Measurements from ENCODE around the gene PDLIM7. TPM values are rescaled to one million over a fixed set of nuclear protein-coding genes. Genes with fewer than 3 reads are reported as not detected.
"Not testable (repeated sequence)": the region's sequence is repeated elsewhere in the genome, so short reads cannot be mapped to it uniquely, and the experiment has no call there.

The PDLIM7 gene
- total RNA-seq, 2 donors from 2014 or later, result 196 to 241 TPM

DNA sequence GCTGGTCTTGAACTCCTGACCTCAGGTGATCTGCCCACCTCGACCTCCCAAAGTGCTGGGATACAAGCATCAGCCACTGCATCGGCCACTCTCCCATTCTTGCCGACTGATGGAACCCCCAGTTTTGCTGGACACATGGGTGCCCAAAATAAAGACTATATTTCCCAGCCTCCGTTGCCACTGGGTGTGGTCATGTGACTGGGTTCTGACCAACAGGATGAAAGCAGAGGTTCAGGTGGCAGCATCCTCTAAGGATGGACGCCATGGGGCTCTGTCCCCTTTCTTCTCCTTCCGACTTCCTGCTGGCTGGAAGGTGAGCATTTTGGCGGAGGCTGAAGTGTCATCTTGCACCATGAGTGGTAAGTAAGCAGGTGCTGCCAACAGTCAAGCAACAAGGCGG is 10.3 kb downstream of the PDLIM7 start:
- no peak overlapping the region for H3K27ac ChIP-seq (ENCODE audit: low read depth, low read length)
- no peaks in the 10 kb centered on the region for H3K9me3 ChIP-seq (ENCODE audit: control insufficient read depth, low read length)
- Mint-ChIP-seq H3K9me3 (no peaks in the 10 kb centered on the region), H3K27ac (no peak overlapping the region), H3K4me3 (no peak overlapping the region), H3K4me1 (peaks cover 4% of the 10 kb centered on the region), H3K36me3 (ENCODE audit: low read depth) (peaks cover 73% of the 10 kb centered on the region), H3K27me3 (ENCODE audit: insufficient read depth) (no peaks in the 10 kb centered on the region)
- H3K27me3 ChIP-seq (ENCODE audit: control insufficient read depth, insufficient read depth, low read length, poor library complexity, severe bottlenecking), result no peaks in the 10 kb centered on the region
- TF ChIP-seq, protein P1, sequence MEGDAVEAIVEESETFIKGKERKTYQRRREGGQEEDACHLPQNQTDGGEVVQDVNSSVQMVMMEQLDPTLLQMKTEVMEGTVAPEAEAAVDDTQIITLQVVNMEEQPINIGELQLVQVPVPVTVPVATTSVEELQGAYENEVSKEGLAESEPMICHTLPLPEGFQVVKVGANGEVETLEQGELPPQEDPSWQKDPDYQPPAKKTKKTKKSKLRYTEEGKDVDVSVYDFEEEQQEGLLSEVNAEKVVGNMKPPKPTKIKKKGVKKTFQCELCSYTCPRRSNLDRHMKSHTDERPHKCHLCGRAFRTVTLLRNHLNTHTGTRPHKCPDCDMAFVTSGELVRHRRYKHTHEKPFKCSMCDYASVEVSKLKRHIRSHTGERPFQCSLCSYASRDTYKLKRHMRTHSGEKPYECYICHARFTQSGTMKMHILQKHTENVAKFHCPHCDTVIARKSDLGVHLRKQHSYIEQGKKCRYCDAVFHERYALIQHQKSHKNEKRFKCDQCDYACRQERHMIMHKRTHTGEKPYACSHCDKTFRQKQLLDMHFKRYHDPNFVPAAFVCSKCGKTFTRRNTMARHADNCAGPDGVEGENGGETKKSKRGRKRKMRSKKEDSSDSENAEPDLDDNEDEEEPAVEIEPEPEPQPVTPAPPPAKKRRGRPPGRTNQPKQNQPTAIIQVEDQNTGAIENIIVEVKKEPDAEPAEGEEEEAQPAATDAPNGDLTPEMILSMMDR (conservative IDR thresholded peaks at IDR 0.05), result no peak
- WGBS, 2 experiments (ENCODE audit: insufficient coverage in 1 of 2, insufficient read length in 1 of 2), result 96 to 100% methylated on average over 5 to 8 of the region's 8 CpGs
- no peak overlapping the region for H3K4me3 ChIP-seq (ENCODE audit: low read length)
- peaks cover 86% of the 10 kb centered on the region for H3K36me3 ChIP-seq (ENCODE audit: control insufficient read depth, insufficient read depth, low read length)
- no peak overlapping the region for H3K9ac ChIP-seq (ENCODE audit: extremely low read depth, low read length, poor library complexity, severe bottlenecking)
- no peaks in the 10 kb centered on the region for H3K4me1 ChIP-seq (ENCODE audit: control insufficient read depth, insufficient read depth, low read length)
- no peak for DNase-seq

DNA sequence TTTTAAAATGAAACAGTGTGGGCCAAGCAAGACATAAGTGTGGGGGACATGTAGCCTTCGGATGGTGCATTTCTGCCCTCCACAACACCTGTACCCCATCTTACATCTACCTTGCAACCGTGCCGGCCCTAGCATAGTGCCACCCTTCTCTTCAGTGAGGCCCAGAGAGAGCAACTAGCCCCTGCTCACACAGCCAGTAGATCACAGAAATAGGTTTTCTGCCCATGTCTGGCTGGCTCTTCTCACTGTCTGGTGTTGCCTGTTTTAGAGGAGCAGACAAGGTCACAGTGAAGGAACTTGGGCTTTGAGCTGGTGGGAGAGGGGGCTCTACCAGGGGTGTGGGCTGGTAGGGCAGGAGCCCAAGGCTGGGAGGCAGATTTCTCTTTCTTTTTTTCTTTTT is 11.1 kb downstream of the PDLIM7 start:
- Histone ChIP-seq H3K4me1 (ENCODE audit: control insufficient read depth, insufficient read depth, low read length) (no peaks in the 10 kb centered on the region), H3K9ac (ENCODE audit: extremely low read depth, low read length, poor library complexity, severe bottlenecking) (no peak overlapping the region), H3K36me3 (ENCODE audit: control insufficient read depth, insufficient read depth, low read length) (peaks cover 92% of the 10 kb centered on the region), H3K4me3 (ENCODE audit: low read length) (no peak overlapping the region), H3K27me3 (ENCODE audit: control insufficient read depth, insufficient read depth, low read length, poor library complexity, severe bottlenecking) (no peaks in the 10 kb centered on the region), H3K27ac (ENCODE audit: low read depth, low read length) (no peak overlapping the region), H3K9me3 (ENCODE audit: control insufficient read depth, low read length) (no peaks in the 10 kb centered on the region)
- no peaks in the 10 kb centered on the region for H3K9me3 Mint-ChIP-seq
- TF ChIP-seq, protein P1 (conservative IDR thresholded peaks at IDR 0.05), result no peak
- H3K27ac Mint-ChIP-seq, result no peak overlapping the region
- no peak overlapping the region for H3K4me3 Mint-ChIP-seq
- no peak for DNase-seq
- peaks cover 2% of the 10 kb centered on the region for H3K4me1 Mint-ChIP-seq
- peaks cover 77% of the 10 kb centered on the region for H3K36me3 Mint-ChIP-seq (ENCODE audit: low read depth)
- 94 to 100% methylated on average over 1 to 3 of the region's 3 CpGs for WGBS, 2 experiments (ENCODE audit: insufficient coverage in 1 of 2, insufficient read length in 1 of 2)
- H3K27me3 Mint-ChIP-seq (ENCODE audit: insufficient read depth), result no peaks in the 10 kb centered on the region

DNA sequence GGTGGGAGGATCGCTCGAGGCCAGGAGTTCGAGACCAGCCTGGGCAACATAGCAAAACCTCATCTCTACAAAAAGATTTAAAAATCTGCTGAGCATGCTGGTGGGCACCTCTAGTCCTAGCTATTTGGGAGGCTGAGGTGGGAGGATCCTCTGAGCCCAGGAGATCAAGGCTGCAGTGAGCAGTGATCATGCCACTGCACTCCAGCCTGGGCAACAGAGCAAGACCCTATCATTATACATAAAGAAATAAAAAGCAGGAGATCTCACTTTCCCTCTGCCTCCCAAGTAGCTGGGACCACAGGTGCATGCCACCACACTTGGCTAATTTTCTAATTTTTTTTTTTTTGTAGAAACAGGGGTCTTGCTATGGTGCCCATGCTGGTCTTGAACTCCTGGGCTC is 11.7 kb downstream of the PDLIM7 start:
- not testable (repeated sequence) for H3K27ac ChIP-seq (ENCODE audit: low read depth, low read length); H3K27ac Mint-ChIP-seq; H3K9me3 ChIP-seq (ENCODE audit: control insufficient read depth, low read length); H3K27me3 ChIP-seq (ENCODE audit: control insufficient read depth, insufficient read depth, low read length, poor library complexity, severe bottlenecking); H3K4me3 Mint-ChIP-seq; H3K9me3 Mint-ChIP-seq; H3K4me1 ChIP-seq (ENCODE audit: control insufficient read depth, insufficient read depth, low read length); H3K27me3 Mint-ChIP-seq (ENCODE audit: insufficient read depth); H3K9ac ChIP-seq (ENCODE audit: extremely low read depth, low read length, poor library complexity, severe bottlenecking); H3K4me1 Mint-ChIP-seq; H3K4me3 ChIP-seq (ENCODE audit: low read length); DNase-seq
- WGBS, 2 experiments (ENCODE audit: insufficient coverage in 1 of 2, insufficient read length in 1 of 2), result 94 to 100% methylated on average over 3 of the region's 3 CpGs
- peaks cover 74% of the 10 kb centered on the region for H3K36me3 Mint-ChIP-seq (ENCODE audit: low read depth)
- H3K36me3 ChIP-seq (ENCODE audit: control insufficient read depth, insufficient read depth, low read length), result peaks cover 87% of the 10 kb centered on the region

DNA sequence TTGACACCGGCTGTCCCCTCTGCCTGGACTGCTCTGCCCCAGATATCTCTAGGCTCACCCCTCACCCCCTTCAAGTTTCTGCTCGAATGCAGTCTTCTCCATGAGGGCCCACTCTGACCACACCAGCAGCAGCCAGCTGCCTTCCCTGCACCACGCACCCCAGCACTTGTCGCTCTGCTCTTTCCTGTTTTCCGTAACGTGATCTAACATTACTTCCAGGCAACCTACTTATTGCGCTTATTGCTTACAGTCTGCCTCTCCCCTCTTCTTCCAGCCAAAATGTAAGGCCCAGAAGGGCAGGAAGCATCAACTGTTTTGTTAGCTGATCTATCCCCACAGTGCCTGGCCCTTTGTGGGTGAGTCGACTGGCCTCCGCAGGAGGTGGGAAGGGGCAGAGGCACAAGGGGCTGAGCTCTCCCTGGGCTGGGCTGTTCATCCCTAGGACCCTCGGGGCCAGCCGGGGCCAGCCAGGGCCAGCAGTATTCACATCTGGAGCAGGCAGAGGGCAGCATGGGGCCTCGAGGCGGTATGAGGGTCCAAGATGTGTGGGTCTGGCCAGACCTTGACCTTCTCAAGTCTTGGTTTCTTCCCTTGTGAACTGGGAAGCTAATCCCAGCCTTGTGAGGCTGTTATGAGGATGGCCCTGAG is 12.4 kb downstream of the PDLIM7 start:
- no peaks in the 10 kb centered on the region for H3K9me3 ChIP-seq (ENCODE audit: control insufficient read depth, low read length)
- no peak overlapping the region for H3K4me3 ChIP-seq (ENCODE audit: low read length)
- Mint-ChIP-seq H3K27ac (peak overlapping the region; percentile 15), H3K36me3 (ENCODE audit: low read depth) (peaks cover 70% of the 10 kb centered on the region), H3K4me3 (no peak overlapping the region), H3K4me1 (no peaks in the 10 kb centered on the region), H3K27me3 (ENCODE audit: insufficient read depth) (no peaks in the 10 kb centered on the region), H3K9me3 (no peaks in the 10 kb centered on the region)
- DNase-seq, result peak; percentile 68
- H3K4me1 ChIP-seq (ENCODE audit: control insufficient read depth, insufficient read depth, low read length), result no peaks in the 10 kb centered on the region
- TF ChIP-seq, protein P1 (conservative IDR thresholded peaks at IDR 0.05), result no peak
- 82 to 83% methylated on average over 11 to 13 of the region's 13 CpGs for WGBS, 2 experiments (ENCODE audit: insufficient coverage in 1 of 2, insufficient read length in 1 of 2)
- H3K36me3 ChIP-seq (ENCODE audit: control insufficient read depth, insufficient read depth, low read length), result peaks cover 80% of the 10 kb centered on the region
- H3K27me3 ChIP-seq (ENCODE audit: control insufficient read depth, insufficient read depth, low read length, poor library complexity, severe bottlenecking), result no peaks in the 10 kb centered on the region
- no peak overlapping the region for H3K9ac ChIP-seq (ENCODE audit: extremely low read depth, low read length, poor library complexity, severe bottlenecking)
- H3K27ac ChIP-seq (ENCODE audit: low read depth, low read length), result peak overlapping the region; percentile 60

All from endodermal cell (in vitro differentiated cells).